Ovary (tissue), 3 donors: Measurements from ENCODE around the gene DAP.

Experiments
- CTCF ChIP-seq, 3 donors: fragments of 450-650 bp in 2 of 3; fragments of 200-600 bp in 1 of 3; IDR thresholded peaks; one replicate each; pipeline versions ENCODE4 v1.5.1 to v1.8.0; 2016 to 2022; ENCODE audit warnings: antibody characterized with exemption in 3 of 3, mild to moderate bottlenecking in 1 of 3
- EP300 ChIP-seq: sonication (generic); formaldehyde crosslinking; IDR thresholded peaks from one replicate; pipeline ENCODE4 v1.6.1; 2017; ENCODE audit warnings: antibody characterized with exemption
- donor health status: DM: no; HTN: no; CAD: no.

GRCh38 chr5:10730043-10730351 is 31.0 kb downstream of the DAP start:
- TF ChIP-seq CTCF (IDR thresholded peaks at IDR 0.05) (no peak), EP300 (no peak)
